ENCODE measurements around the gene CNOT6L. TPM values are rescaled to one million over a fixed set of nuclear protein-coding genes. Genes with fewer than 3 reads are reported as not detected.

The CNOT6L gene
- total RNA-seq, 1 donor from 2014 or later: 21.8 TPM

DNA sequence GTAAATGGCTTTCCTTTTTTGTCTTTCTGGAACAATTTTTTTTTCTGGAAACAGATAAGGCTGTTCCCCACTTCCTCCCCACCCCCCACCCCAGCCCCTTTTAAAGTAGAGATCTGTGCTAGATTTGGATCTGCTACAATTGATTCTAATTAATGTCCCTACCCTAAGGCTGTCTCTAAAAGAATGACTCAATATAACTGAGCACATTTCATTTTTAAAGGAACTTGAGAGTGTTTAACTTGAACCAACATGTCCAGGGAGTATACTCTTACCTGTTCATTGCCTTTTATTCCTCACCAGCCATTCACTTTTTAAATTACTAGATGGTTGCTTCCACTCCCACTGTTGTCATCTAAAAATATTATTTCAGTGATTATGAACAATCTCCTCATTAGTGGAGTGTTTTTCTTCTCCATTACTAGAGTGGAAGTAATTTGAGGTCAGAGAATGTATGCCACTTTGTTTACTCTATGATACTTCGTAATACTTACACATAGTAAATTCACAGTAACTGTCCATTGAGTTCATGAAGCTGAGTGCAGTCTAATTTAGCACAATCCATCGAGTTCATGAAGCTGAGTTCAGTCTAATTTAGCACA, 14.1 kb upstream of the CNOT6L start:
- H3K27me3 ChIP-seq (ENCODE audit: low read depth): peaks cover 9% of the 10 kb centered on the region
- no peaks in the 10 kb centered on the region for H3K36me3 ChIP-seq
- DNase-seq: no peak
- intact Hi-C loops (cut with micrococcal nuclease): no loop called here
- no peaks in the 10 kb centered on the region for H3K4me1 ChIP-seq
- no peak for TF ChIP-seq CTCF (IDR thresholded peaks at IDR 0.05; ENCODE audit: borderline replicate concordance)
- no peak overlapping the region for H3K4me3 ChIP-seq
- no peaks in the 10 kb centered on the region for H3K9me3 ChIP-seq (replicated peaks)
- no peak overlapping the region for H3K27ac ChIP-seq (replicated peaks)

GRCh38 chr4:77827343-77827742, 8.2 kb upstream of the CNOT6L start:
- DNase-seq: no peak
- no peak overlapping the region for H3K4me3 ChIP-seq
- no peaks in the 10 kb centered on the region for H3K36me3 ChIP-seq
- H3K27ac ChIP-seq (replicated peaks): no peak overlapping the region
- H3K9me3 ChIP-seq (replicated peaks): no peaks in the 10 kb centered on the region
- no peak for TF ChIP-seq CTCF (IDR thresholded peaks at IDR 0.05; ENCODE audit: borderline replicate concordance)
- H3K27me3 ChIP-seq (ENCODE audit: low read depth): no peaks in the 10 kb centered on the region
- no peaks in the 10 kb centered on the region for H3K4me1 ChIP-seq
- intact Hi-C loops (cut with micrococcal nuclease): no loop called here

- H3K27ac ChIP-seq (replicated peaks): no peak overlapping the region
- no peaks in the 10 kb centered on the region for H3K27me3 ChIP-seq (ENCODE audit: low read depth)
- H3K9me3 ChIP-seq (replicated peaks): no peaks in the 10 kb centered on the region
- H3K4me3 ChIP-seq: no peak overlapping the region
- intact Hi-C loops (cut with micrococcal nuclease): no loop called here
- DNase-seq: no peak
- no peak for TF ChIP-seq CTCF (IDR thresholded peaks at IDR 0.05; ENCODE audit: borderline replicate concordance)
- H3K36me3 ChIP-seq: no peaks in the 10 kb centered on the region
- H3K4me1 ChIP-seq: peaks cover 8% of the 10 kb centered on the region
Observed at GRCh38 chr4:77826275-77826674, 7.1 kb upstream of the CNOT6L start.

GRCh38 chr4:77821775-77822174, 2.6 kb upstream of the CNOT6L start:
- H3K27ac ChIP-seq (replicated peaks): peak overlapping the region; percentile 96
- peaks cover 45% of the 10 kb centered on the region for H3K4me1 ChIP-seq
- DNase-seq: no peak
- no peaks in the 10 kb centered on the region for H3K27me3 ChIP-seq (ENCODE audit: low read depth)
- no peaks in the 10 kb centered on the region for H3K36me3 ChIP-seq
- TF ChIP-seq CTCF (IDR thresholded peaks at IDR 0.05; ENCODE audit: borderline replicate concordance): no peak
- peak overlapping the region; percentile 79 for H3K4me3 ChIP-seq
- intact Hi-C loops (cut with micrococcal nuclease): no loop called here
- H3K9me3 ChIP-seq (replicated peaks): no peaks in the 10 kb centered on the region

GRCh38 chr4:77820649-77821561, 1.7 kb upstream of the CNOT6L start:
- Histone ChIP-seq H3K36me3 (no peaks in the 10 kb centered on the region), H3K4me1 (peaks cover 54% of the 10 kb centered on the region), H3K4me3 (peak overlapping the region; percentile 79), H3K9me3 (replicated peaks) (no peaks in the 10 kb centered on the region), H3K27me3 (ENCODE audit: low read depth) (no peaks in the 10 kb centered on the region), H3K27ac (replicated peaks) (peak overlapping the region; percentile 96)
- DNase-seq: no peak
- intact Hi-C loops (cut with micrococcal nuclease): no loop called here
- TF ChIP-seq CTCF (IDR thresholded peaks at IDR 0.05; ENCODE audit: borderline replicate concordance): no peak

Measured in left ventricle myocardium inferior (tissue), 1 donor.